Esophagus (tissue), 2 donors: ENCODE data around the gene CDAN1. TPM values are rescaled to one million over a fixed set of nuclear protein-coding genes. Genes with fewer than 3 reads are reported as not detected.
A peak's percentile ranks its signal among the peaks of the same experiment; 100 is the strongest.

Source experiments
- H3K27ac ChIP-seq, 2 donors: one replicate each; pipeline ENCODE4 v1.5.1; 2013; ENCODE audit warnings: low read depth in 2 of 2, mild to moderate bottlenecking in 2 of 2, inconsistent platforms in 1 of 2, low read length in 1 of 2, moderate library complexity in 1 of 2
- H3K27me3 ChIP-seq, 2 donors: one replicate each; pipeline ENCODE4 v1.6.1; 2013; ENCODE audit warnings: low read length in 2 of 2, control low read depth in 1 of 2, mild to moderate bottlenecking in 1 of 2; ENCODE audit not compliant: insufficient read depth in 2 of 2, control insufficient read depth in 1 of 2
- H3K36me3 ChIP-seq, 2 donors: one replicate each; pipeline ENCODE4 v1.6.1; 2013; ENCODE audit warnings: low read length in 1 of 2; ENCODE audit not compliant: control insufficient read depth in 2 of 2, insufficient read depth in 2 of 2
- H3K4me1 ChIP-seq, 2 donors: one replicate each; pipeline ENCODE4 v1.6.1; 2013; ENCODE audit warnings: low read length in 1 of 2; ENCODE audit not compliant: control insufficient read depth in 2 of 2, insufficient read depth in 2 of 2
- H3K4me3 ChIP-seq, 2 donors: one replicate each; pipeline ENCODE4 v1.5.1; 2013; ENCODE audit warnings: low read length in 2 of 2, mild to moderate bottlenecking in 2 of 2, low read depth in 1 of 2, moderate library complexity in 1 of 2
- H3K9me3 ChIP-seq, 2 donors: one replicate each; pipeline ENCODE4 v1.6.1; 2013; ENCODE audit warnings: mild to moderate bottlenecking in 2 of 2, low read depth in 1 of 2, low read length in 1 of 2, moderate library complexity in 1 of 2; ENCODE audit not compliant: control insufficient read depth in 2 of 2, insufficient read depth in 1 of 2
- WGBS, 2 donors: extraction: QIAGEN DNeasy Blood & Tissue Kit; methylation state at CpG; one replicate each; pipeline ENCODE4 v1.1.7; 2013; 5-methylcytosine and 5-hydroxymethylcytosine counted together
- polyA plus RNA-seq, 2 donors: library from polyadenylated mRNA; stranded (reverse); fragments of 200-250 nt; gene quantifications; one replicate each; pipeline ENCODE4 v1.2.3, GENCODE V29; 2013
- donor health status: healthy with polysubstance abuse.
- donor health status: Bipolar disorder and iron deficiency.

CDAN1 gene
- polyA plus RNA-seq, 2 donors: 5.0 to 10.8 TPM

GRCh38 chr15:42728972-42729371 lies 8.0 kb downstream of the CDAN1 start:
- Histone ChIP-seq H3K4me1 (no peaks in the 10 kb centered on the region), H3K4me3 (no peak overlapping the region), H3K36me3 (peaks cover 12 to 50% of the 10 kb centered on the region in 2 donors), H3K9me3 (no peaks in the 10 kb centered on the region), H3K27ac (no peak overlapping the region), H3K27me3 (no peaks in the 10 kb centered on the region)
- WGBS, 2 donors: 84 to 92% methylated on average over 14 of the region's 14 CpGs

- Histone ChIP-seq H3K4me1 (no peaks in the 10 kb centered on the region), H3K36me3 (peaks cover 12 to 47% of the 10 kb centered on the region in 2 donors), H3K4me3 (no peak overlapping the region), H3K27me3 (no peaks in the 10 kb centered on the region), H3K27ac (no peak overlapping the region), H3K9me3 (no peaks in the 10 kb centered on the region)
- 76 to 87% methylated on average over 5 of the region's 5 CpGs for WGBS, 2 donors
Observed at GRCh38 chr15:42728560-42728959, 8.4 kb downstream of the CDAN1 start.

GRCh38 chr15:42727750-42728381 lies 9.1 kb downstream of the CDAN1 start:
- 77 to 83% methylated on average over 13 of the region's 13 CpGs for WGBS, 2 donors
- Histone ChIP-seq H3K27me3 (no peaks in the 10 kb centered on the region), H3K9me3 (no peaks in the 10 kb centered on the region), H3K36me3 (peaks cover 12 to 46% of the 10 kb centered on the region in 2 donors), H3K4me3 (no peak overlapping the region), H3K4me1 (no peaks in the 10 kb centered on the region), H3K27ac (no peak overlapping the region)

- Histone ChIP-seq H3K4me1 (no peaks in the 10 kb centered on the region), H3K36me3 (peaks cover 12 to 35% of the 10 kb centered on the region in 2 donors), H3K27ac (no peak overlapping the region), H3K9me3 (no peaks in the 10 kb centered on the region), H3K27me3 (no peaks in the 10 kb centered on the region), H3K4me3 (no peak overlapping the region)
- WGBS, 2 donors: 89% methylated on average over 11 of the region's 11 CpGs
Observed at GRCh38 chr15:42726114-42726513, 10.8 kb downstream of the CDAN1 start.

GRCh38 chr15:42725331-42725903 lies 11.5 kb downstream of the CDAN1 start:
- H3K4me3 ChIP-seq: no peak overlapping the region
- peaks cover 10 to 30% of the 10 kb centered on the region in 2 donors for H3K36me3 ChIP-seq
- no peaks in the 10 kb centered on the region for H3K9me3 ChIP-seq
- 87% methylated on average over 12 of the region's 12 CpGs for WGBS, 2 donors
- no peaks in the 10 kb centered on the region for H3K4me1 ChIP-seq
- H3K27ac ChIP-seq: no peak overlapping the region
- H3K27me3 ChIP-seq: no peaks in the 10 kb centered on the region

GRCh38 chr15:42724276-42724675 lies 12.7 kb downstream of the CDAN1 start:
- peaks cover 3 to 24% of the 10 kb centered on the region in 2 donors for H3K36me3 ChIP-seq
- H3K27ac ChIP-seq: no peak overlapping the region
- no peak overlapping the region for H3K4me3 ChIP-seq
- no peaks in the 10 kb centered on the region for H3K27me3 ChIP-seq
- no peaks in the 10 kb centered on the region for H3K9me3 ChIP-seq
- 90 to 91% methylated on average over 6 of the region's 6 CpGs for WGBS, 2 donors
- no peaks in the 10 kb centered on the region for H3K4me1 ChIP-seq

- Histone ChIP-seq H3K27ac (no peak overlapping the region), H3K27me3 (no peaks in the 10 kb centered on the region), H3K4me1 (no peaks in the 10 kb centered on the region), H3K9me3 (no peaks in the 10 kb centered on the region), H3K36me3 (peaks cover 6 to 21% of the 10 kb centered on the region in 2 donors), H3K4me3 (no peak overlapping the region)
- 71 to 77% methylated on average over 4 of the region's 4 CpGs for WGBS, 2 donors
Observed at GRCh38 chr15:42723068-42723467, 13.9 kb downstream of the CDAN1 start.

GRCh38 chr15:42721916-42722315 lies 15.0 kb downstream of the CDAN1 start:
- H3K4me1 ChIP-seq: no peaks in the 10 kb centered on the region
- no peaks in the 10 kb centered on the region for H3K9me3 ChIP-seq
- H3K27me3 ChIP-seq: no peaks in the 10 kb centered on the region
- no peak overlapping the region for H3K27ac ChIP-seq
- peaks cover 6 to 17% of the 10 kb centered on the region in 2 donors for H3K36me3 ChIP-seq
- WGBS, 2 donors: 65 to 75% methylated on average over 3 of the region's 3 CpGs
- no peak overlapping the region for H3K4me3 ChIP-seq

GRCh38 chr15:42721016-42721415 lies 15.9 kb downstream of the CDAN1 start:
- Histone ChIP-seq H3K36me3 (peaks cover 6 to 10% of the 10 kb centered on the region in 2 donors), H3K4me3 (no peak overlapping the region), H3K27me3 (no peaks in the 10 kb centered on the region), H3K27ac (peak overlapping the region in 1 of 2 donors; percentile 36), H3K9me3 (no peaks in the 10 kb centered on the region), H3K4me1 (peaks cover 0 to 3% of the 10 kb centered on the region in 2 donors)
- 42 to 75% methylated on average over 6 of the region's 6 CpGs for WGBS, 2 donors

- H3K36me3 ChIP-seq: peaks cover 3 to 6% of the 10 kb centered on the region in 2 donors
Observed at GRCh38 chr15:42720071-42720470, 16.9 kb downstream of the CDAN1 start.

More at GRCh38 chr15:42720071-42720470, 16.9 kb downstream of the CDAN1 start:
- H3K27ac ChIP-seq: no peak overlapping the region
- H3K9me3 ChIP-seq: no peaks in the 10 kb centered on the region
- WGBS, 2 donors: 91 to 92% methylated on average over 3 of the region's 3 CpGs
- no peak overlapping the region for H3K4me3 ChIP-seq
- H3K27me3 ChIP-seq: no peaks in the 10 kb centered on the region
- H3K4me1 ChIP-seq: peaks cover 0 to 3% of the 10 kb centered on the region in 2 donors
